HepG2 (cell line): ENCODE measurements around the gene NCR1. TPM values are rescaled to one million over a fixed set of nuclear protein-coding genes. Genes with fewer than 3 reads are reported as not detected.

ENCODE experiments used
- ATAC-seq: fragments of 200-7000 bp; cut with Tn5 transposase; 3 replicates; pipeline ENCODE4 v1.9.1; 2020; ENCODE audit warnings: mild to moderate bottlenecking, moderate library complexity
- BruUV-seq: library from RNA; stranded (reverse); fragments of 400-500 nt; replicated peaks from 2 replicates; lab custom pipeline; 2021; lab: Mats Ljungman, UMichigan
- CTCF ChIA-PET: fragments of 300-600 bp; formaldehyde crosslinking; extraction: SDS; loops from one replicate; lab custom pipeline; 2021; ENCODE audit warnings: low total read pairs, inconsistent platforms, low intra/inter-chr PET ratio; lab: Yijun Ruan, JAX
- POLR2A ChIA-PET: fragments of 350-600 bp; sonication (Branson Sonifier 250); formaldehyde crosslinking; loops from one replicate; lab custom pipeline; 2020; ENCODE audit warnings: antibody characterized with exemption, inconsistent platforms; lab: Yijun Ruan, JAX
- DNase-seq: peaks from one replicate; pipeline ENCODE4 v3.0.0-alpha.2; 2015; ENCODE audit warnings: low spot score
- FAIRE-seq: peaks from 3 replicates; lab custom pipeline; 2011; peaks lifted over from hg19 to GRCh38; lab: Jason Lieb, UNC
- H2AFZ ChIP-seq: one replicate; pipeline ENCODE4 v1.6.1; 2011; ENCODE audit warnings: low read length, inconsistent platforms
- H3K27ac ChIP-seq: fragments of 300-600 bp; 3 replicates; pipeline ENCODE4 v1.8.0; 2011; ENCODE audit warnings: mixed run types, mild to moderate bottlenecking, mixed read lengths, low read length, inconsistent platforms; ENCODE audit not compliant: insufficient read depth; ENCODE audit errors: extremely low read length
- H3K27me3 ChIP-seq, 2 experiments: fragments of 200-600 bp in 1 of 2; 2 replicates in 1 of 2; 3 replicates in 1 of 2; pipeline versions ENCODE4 v1.6.0 to v1.8.0; 2011; ENCODE audit warnings: low read length in 2 of 2, mild to moderate bottlenecking in 2 of 2, moderate library complexity in 2 of 2, inconsistent platforms in 1 of 2; ENCODE audit not compliant: insufficient read depth in 2 of 2, control insufficient read depth in 1 of 2
- H3K36me3 ChIP-seq, 2 experiments: fragments of 200-600 bp in 1 of 2; replicated peaks in 1 of 2; 2 replicates in 1 of 2; 3 replicates in 1 of 2; pipeline versions ENCODE4 v1.5.1 to v1.8.0; 2011; ENCODE audit warnings: low read length in 2 of 2, inconsistent platforms in 1 of 2; ENCODE audit not compliant: insufficient read depth in 2 of 2, control insufficient read depth in 1 of 2
- H3K4me1 ChIP-seq: 2 replicates; pipeline ENCODE4 v1.5.1; 2012; ENCODE audit warnings: low read length, inconsistent platforms; ENCODE audit not compliant: insufficient read depth
- H3K4me2 ChIP-seq: 2 replicates; pipeline ENCODE4 v1.6.0; 2011; ENCODE audit warnings: low read depth, low read length, inconsistent platforms
- H3K4me3 ChIP-seq, 3 experiments: fragments of 200-600 bp in 1 of 3; sonication (generic), shearing (Covaris generic) in 1 of 3; replicated peaks in 1 of 3; 2 replicates each; pipeline ENCODE4 v1.5.1; 2011 to 2016; ENCODE audit warnings: low read length in 3 of 3, inconsistent platforms in 2 of 3, low read depth in 2 of 3, mild to moderate bottlenecking in 2 of 3, control low read depth in 1 of 3, mixed read lengths in 1 of 3; ENCODE audit not compliant: insufficient read depth in 1 of 3
- H3K79me2 ChIP-seq: one replicate; pipeline ENCODE4 v1.6.1; 2011; ENCODE audit warnings: low read length, inconsistent platforms; ENCODE audit not compliant: insufficient read depth
- H3K9ac ChIP-seq: 2 replicates; pipeline ENCODE4 v1.6.0; 2011; ENCODE audit warnings: mild to moderate bottlenecking, low read depth, low read length, inconsistent platforms; ENCODE audit not compliant: insufficient read depth
- H3K9me3 ChIP-seq: 2 replicates; pipeline ENCODE4 v1.5.1; 2012; ENCODE audit warnings: mild to moderate bottlenecking, low read length
- H4K20me1 ChIP-seq: 2 replicates; pipeline ENCODE4 v1.6.0; 2011; ENCODE audit warnings: inconsistent platforms, mild to moderate bottlenecking, low read length, moderate library complexity; ENCODE audit not compliant: insufficient read depth
- AKAP8 ChIP-seq: sonication (generic); formaldehyde crosslinking; IDR thresholded peaks from 2 replicates; pipeline ENCODE4 v1.5.1; 2020; ENCODE audit warnings: mild to moderate bottlenecking, missing genetic modification reagents
- CBX1 ChIP-seq: IDR thresholded peaks from one replicate; pipeline ENCODE4 v1.6.1; 2016; ENCODE audit warnings: antibody characterized with exemption, low read depth
- IKZF5 ChIP-seq: IDR thresholded peaks from 2 replicates; pipeline ENCODE4 v1.6.1; 2018; ENCODE audit warnings: missing genetic modification reagents, mild to moderate bottlenecking, missing compliant biosample characterization
- MLLT10 ChIP-seq: sonication (generic); formaldehyde crosslinking; IDR thresholded peaks from 2 replicates; pipeline ENCODE4 v1.4.0; 2020; ENCODE audit warnings: missing genetic modification reagents
- NR2F1 ChIP-seq, 2 experiments: fragments of 450-650 bp in 1 of 2; formaldehyde crosslinking in 1 of 2; IDR thresholded peaks; 2 replicates each; pipeline versions ENCODE4 v1.5.0 to v1.6.1; 2016 to 2020; ENCODE audit warnings: mild to moderate bottlenecking in 1 of 2, missing compliant biosample characterization in 1 of 2, missing genetic modification reagents in 1 of 2, moderate library complexity in 1 of 2
- SMARCC2 ChIP-seq: fragments of 450-650 bp; IDR thresholded peaks from 2 replicates; pipeline ENCODE4 v1.6.1; 2017; ENCODE audit warnings: antibody characterized with exemption, mild to moderate bottlenecking
- SPEN ChIP-seq: sonication (generic); formaldehyde crosslinking; IDR thresholded peaks from 2 replicates; pipeline ENCODE4 v1.5.1; 2020; ENCODE audit warnings: low read depth, mild to moderate bottlenecking, missing genetic modification reagents
- TP53 ChIP-seq: sonication (generic); formaldehyde crosslinking; conservative IDR thresholded peaks from 2 replicates; pipeline ENCODE4 v1.4.0; 2020; ENCODE audit warnings: missing genetic modification reagents
- ZFP37 ChIP-seq: sonication (generic); formaldehyde crosslinking; IDR thresholded peaks from 2 replicates; pipeline ENCODE4 v1.4.0; 2020; ENCODE audit warnings: missing genetic modification reagents, borderline replicate concordance
- ZNF407 ChIP-seq: sonication (generic); formaldehyde crosslinking; IDR thresholded peaks from one replicate; pipeline ENCODE4 v1.5.1; 2020; ENCODE audit warnings: mild to moderate bottlenecking, missing genetic modification reagents; ENCODE audit errors: not compliant biosample characterization
- ZNF674 ChIP-seq: sonication (generic); formaldehyde crosslinking; IDR thresholded peaks from 2 replicates; pipeline ENCODE4 v1.5.0; 2020; ENCODE audit warnings: low read depth, mild to moderate bottlenecking, missing genetic modification reagents
- WGBS: methylation state at CpG from one replicate; pipeline ENCODE4 v1.1.6; 2017; ENCODE audit warnings: low lambda C conversion rate; 5-methylcytosine and 5-hydroxymethylcytosine counted together
- in situ Hi-C: cut with HindIII; loops from 2 replicates; pipeline ENCODE4 v1.10.0; 2017; ENCODE audit warnings: low pct_unique_long_range_greater_than_20kb; ENCODE audit not compliant: extremely low pct_ligation_motif_present
- intact Hi-C: fragments of 100-400 bp; cut with micrococcal nuclease; formaldehyde crosslinking; loops from one replicate; pipeline ENCODE4 v1.10.0; 2022; ENCODE audit not compliant: unreplicated experiment
- polyA plus RNA-seq, 8 experiments: library from polyadenylated mRNA; depleted of rRNA in 3 of 8; stranded (reverse) in 7 of 8; unstranded in 1 of 8; fragments of >200 nt; fragmentation: Illumina TruSeq in 4 of 8; extraction: Trizol in 4 of 8; gene quantifications; 2 replicates each; pipeline versions ENCODE4 v1.2.1 to v1.2.3, GENCODE V29; 2011 to 2016; ENCODE audit warnings: low read depth in 4 of 8, missing spikeins in 1 of 8, mixed read lengths in 1 of 8; ENCODE audit not compliant: insufficient read depth in 1 of 8
- total RNA-seq, 5 experiments: library from RNA; depleted of rRNA; stranded (reverse); fragments of >200 nt; fragmentation: Illumina TruSeq; extraction: Trizol; gene quantifications; 2 replicates each; pipeline ENCODE4 v1.2.3, GENCODE V29; 2016; ENCODE audit warnings: low read depth in 1 of 5

Gene NCR1
- total and polyA plus RNA-seq, 2 of the 13 experiments (the other 11 are each of a cell fraction or from before 2014, with no cell fraction given), result not detected

- no peak for TF ChIP-seq MLLT10 (CRISPR knock-in tag)
- TF ChIP-seq ZNF407 (CRISPR knock-in tag), result no peak
- TF ChIP-seq AKAP8 (CRISPR knock-in tag), result no peak
- TF ChIP-seq SPEN (CRISPR knock-in tag), result no peak
- TF ChIP-seq TP53 (CRISPR knock-in tag), result no peak
Measured at GRCh38 chr19:54955376-54955775, 49.4 kb downstream of the NCR1 start (continued).

- Histone ChIP-seq H3K9ac (no peak overlapping the region), H2AFZ (no peak overlapping the region), H3K79me2 (no peaks in the 10 kb centered on the region), H3K36me3 (no peaks in the 10 kb centered on the region), H3K4me1 (no peaks in the 10 kb centered on the region), H3K9me3 (no peaks in the 10 kb centered on the region), H3K4me2 (no peak overlapping the region), H3K4me3 (no peak overlapping the region), H3K27ac (no peak overlapping the region), H4K20me1 (no peaks in the 10 kb centered on the region), H3K27me3 (peaks cover 0 to 6% of the 10 kb centered on the region in 2 experiments; a peak in 2 of 5 replicates)
- intact Hi-C loops (no loop called here), in situ Hi-C loops (no loop called here)
- ChIA-PET CTCF (no interaction called here), POLR2A (no interaction called here)
- TF ChIP-seq IKZF5 (CRISPR knock-in tag) (no peak), NR2F1 (CRISPR knock-in tag; IDR thresholded peaks at IDR 0.05) (no peak), ZFP37 (CRISPR knock-in tag) (no peak), ZNF674 (CRISPR knock-in tag) (no peak), SMARCC2 (no peak), CBX1 (no peak)
- no peak for DNase-seq
- WGBS, result 10% methylated on average over 8 of the region's 8 CpGs
- ATAC-seq, result no peak
- no peak for FAIRE-seq
- BruUV-seq, result no TSS peak
Measured at GRCh38 chr19:54959840-54960239, 53.9 kb downstream of the NCR1 start.
